Activated CD4-positive, alpha-beta memory T cell treated with anti-CD3 and anti-CD28 coated beads for 36 hours (primary cell): Measurements from ENCODE around the gene ALDH3B1. TPM values are rescaled to one million over a fixed set of nuclear protein-coding genes. Genes with fewer than 3 reads are reported as not detected.

Experiments
- CTCF ChIA-PET: fragments of 350-600 bp; sonication (Branson Sonifier 250); formaldehyde crosslinking; loops from one replicate; lab custom pipeline; 2021; ENCODE audit warnings: antibody characterized with exemption, inconsistent platforms; lab: Charles Lee
- POLR2A ChIA-PET: fragments of 350-600 bp; sonication (Branson Sonifier 250); formaldehyde crosslinking; loops from one replicate; lab custom pipeline; 2021; ENCODE audit warnings: antibody characterized with exemption; lab: Charles Lee
- DNase-seq: peaks from one replicate; pipeline ENCODE4 v3.0.0-alpha.2; 2020
- H3K27ac Mint-ChIP-seq: one replicate; pipeline ENCODE4 v1.8.0; 2021; ENCODE audit warnings: mixed read lengths
- H3K27me3 Mint-ChIP-seq: one replicate; pipeline ENCODE4 v1.8.0; 2021; ENCODE audit warnings: mixed read lengths
- H3K36me3 Mint-ChIP-seq: one replicate; pipeline ENCODE4 v1.8.0; 2021; ENCODE audit warnings: mixed read lengths
- H3K4me1 Mint-ChIP-seq: one replicate; pipeline ENCODE4 v1.8.0; 2021; ENCODE audit warnings: low read depth, mixed read lengths
- H3K4me3 Mint-ChIP-seq: one replicate; pipeline ENCODE4 v1.8.0; 2021; ENCODE audit warnings: mild to moderate bottlenecking, mixed read lengths
- H3K9me3 Mint-ChIP-seq: one replicate; pipeline ENCODE4 v1.8.0; 2021; ENCODE audit warnings: mixed read lengths
- intact Hi-C: fragments of 100-400 bp; cut with micrococcal nuclease; formaldehyde crosslinking; loops from one replicate; pipeline ENCODE4 v1.15.1; 2023
- total RNA-seq, 2 experiments: library from RNA; stranded (reverse); gene quantifications; one replicate each; pipeline ENCODE4 v1.2.3, GENCODE V29; 2021

The ALDH3B1 gene
- total RNA-seq, 2 experiments from 2014 or later = not detected

- peaks cover 5% of the 10 kb centered on the region for H3K36me3 Mint-ChIP-seq
- ChIA-PET POLR2A (interaction anchor here (0.8 to 4.1 kb wide), 2 partner anchors 8 to 160 kb away, joined by 3 to 20 read pairs; partner anchors contain the start of gene NDUFS8), CTCF (interaction anchor here (0.6 to 1.0 kb wide), 2 partner anchors 7 to 173 kb away, joined by 3 read pairs; no protein-coding TSS in a partner anchor)
- peaks cover 16% of the 10 kb centered on the region for H3K4me1 Mint-ChIP-seq
- no peaks in the 10 kb centered on the region for H3K27me3 Mint-ChIP-seq
- H3K27ac Mint-ChIP-seq = peak within 1 kb of the TSS; percentile 89
- peak within 1 kb of the TSS; percentile 91 for H3K4me3 Mint-ChIP-seq
- peak; percentile 80 for DNase-seq
- no peaks in the 10 kb centered on the region for H3K9me3 Mint-ChIP-seq
- intact Hi-C loops = loop anchor here (5.0 kb wide), 1 partner anchor 37 kb away; the partner anchor contains the start of gene UNC93B1
Observed at GRCh38 chr11:68038718-68039525, 28.8 kb downstream of the ALDH3B1 start, which contains the start of gene TCIRG1. Gene TCIRG1, plus strand, starts transcription at chr11:68039025. Its CDS starts 2,247 bp downstream, at chr11:68041272.

GRCh38 chr11:68039526-68040086, 29.5 kb downstream of the ALDH3B1 start:
- intact Hi-C loops = loop anchor here (1.0 to 5.0 kb wide), 2 partner anchors 9 to 37 kb away; partner anchors contain the start of genes NDUFS8 and UNC93B1
- ChIA-PET POLR2A (interaction anchor here (0.8 to 4.1 kb wide), 3 partner anchors 9 to 159 kb away, joined by 3 to 20 read pairs (median 3); partner anchors contain the start of gene NDUFS8), CTCF (interaction anchor here (1.0 kb wide), 1 partner anchor 8 kb away, joined by 3 read pairs; no protein-coding TSS in a partner anchor)
- no peaks in the 10 kb centered on the region for H3K9me3 Mint-ChIP-seq
- peaks cover 16% of the 10 kb centered on the region for H3K4me1 Mint-ChIP-seq
- H3K4me3 Mint-ChIP-seq = peak overlapping the region; percentile 91
- no peaks in the 10 kb centered on the region for H3K27me3 Mint-ChIP-seq
- peaks cover 9% of the 10 kb centered on the region for H3K36me3 Mint-ChIP-seq
- peak overlapping the region; percentile 89 for H3K27ac Mint-ChIP-seq
- DNase-seq = peak; percentile 42

- intact Hi-C loops = loop anchor here (1.0 kb wide), 1 partner anchor 10 kb away; the partner anchor contains the start of gene NDUFS8
- CTCF ChIA-PET = interaction anchor here (1.0 kb wide), 1 partner anchor 9 kb away, joined by 3 read pairs; no protein-coding TSS in a partner anchor
- peak overlapping the region; percentile 89 for H3K27ac Mint-ChIP-seq
- H3K36me3 Mint-ChIP-seq = peaks cover 9% of the 10 kb centered on the region
- no peaks in the 10 kb centered on the region for H3K27me3 Mint-ChIP-seq
- peaks cover 16% of the 10 kb centered on the region for H3K4me1 Mint-ChIP-seq
- H3K4me3 Mint-ChIP-seq = peak overlapping the region; percentile 91
- peak; percentile 71 for DNase-seq
- no peaks in the 10 kb centered on the region for H3K9me3 Mint-ChIP-seq
- POLR2A ChIA-PET = interaction anchor here (1.1 to 4.1 kb wide), 2 partner anchors 10 to 12 kb away, joined by 3 to 20 read pairs; partner anchors contain the start of gene NDUFS8
Observed at GRCh38 chr11:68040101-68040956, 30.2 kb downstream of the ALDH3B1 start.

- H3K27ac Mint-ChIP-seq = peak overlapping the region; percentile 89
- no peaks in the 10 kb centered on the region for H3K9me3 Mint-ChIP-seq
- peaks cover 16% of the 10 kb centered on the region for H3K4me1 Mint-ChIP-seq
- DNase-seq = no peak
- peak overlapping the region; percentile 91 for H3K4me3 Mint-ChIP-seq
- intact Hi-C loops = loop anchor here (1.0 kb wide), 1 partner anchor 11 kb away; the partner anchor contains the start of gene NDUFS8
- no peaks in the 10 kb centered on the region for H3K27me3 Mint-ChIP-seq
- ChIA-PET POLR2A (interaction anchor here (0.6 to 4.1 kb wide), 3 partner anchors 10 to 12 kb away, joined by 3 to 20 read pairs (median 5); partner anchors contain the start of gene NDUFS8), CTCF (interaction anchor here (0.7 kb wide), 1 partner anchor 257 kb away, joined by 3 read pairs; no protein-coding TSS in a partner anchor)
- peaks cover 12% of the 10 kb centered on the region for H3K36me3 Mint-ChIP-seq
Observed at GRCh38 chr11:68040957-68041591, 30.9 kb downstream of the ALDH3B1 start.

GRCh38 chr11:68041617-68042218, 31.6 kb downstream of the ALDH3B1 start:
- Mint-ChIP-seq H3K36me3 (peaks cover 12% of the 10 kb centered on the region), H3K27ac (no peak overlapping the region), H3K4me1 (peaks cover 14% of the 10 kb centered on the region), H3K4me3 (peak overlapping the region; percentile 4), H3K27me3 (no peaks in the 10 kb centered on the region), H3K9me3 (no peaks in the 10 kb centered on the region)
- CTCF ChIA-PET = interaction anchor here (0.7 kb wide), 1 partner anchor 257 kb away, joined by 3 read pairs; no protein-coding TSS in a partner anchor
- DNase-seq = no peak
- POLR2A ChIA-PET = interaction anchor here (0.6 to 4.1 kb wide), 3 partner anchors 11 to 77 kb away, joined by 3 to 20 read pairs (median 5); partner anchors contain the start of gene NDUFS8
- intact Hi-C loops = no loop called here

GRCh38 chr11:68042219-68043028, 32.3 kb downstream of the ALDH3B1 start:
- POLR2A ChIA-PET = interaction anchor here (1.0 to 4.1 kb wide), 2 partner anchors 12 to 76 kb away, joined by 3 to 20 read pairs; partner anchors contain the start of gene NDUFS8
- intact Hi-C loops = no loop called here
- no peak overlapping the region for H3K27ac Mint-ChIP-seq

GRCh38 chr11:68043029-68043348, 32.9 kb downstream of the ALDH3B1 start:
- Mint-ChIP-seq H3K27ac (no peak overlapping the region), H3K36me3 (peaks cover 16% of the 10 kb centered on the region), H3K9me3 (no peaks in the 10 kb centered on the region), H3K4me3 (no peak overlapping the region), H3K4me1 (peaks cover 5% of the 10 kb centered on the region), H3K27me3 (no peaks in the 10 kb centered on the region)
- no peak for DNase-seq
- intact Hi-C loops = no loop called here
- POLR2A ChIA-PET = interaction anchor here (1.0 kb wide), 1 partner anchor 76 kb away, joined by 3 read pairs; no protein-coding TSS in a partner anchor
- CTCF ChIA-PET = interaction anchor here (1.2 kb wide), 1 partner anchor 166 kb away, joined by 3 read pairs; no protein-coding TSS in a partner anchor

More at GRCh38 chr11:68042219-68043028, 32.3 kb downstream of the ALDH3B1 start:
- CTCF ChIA-PET = interaction anchor here (1.2 kb wide), 1 partner anchor 167 kb away, joined by 3 read pairs; no protein-coding TSS in a partner anchor
- Mint-ChIP-seq H3K36me3 (peaks cover 15% of the 10 kb centered on the region), H3K9me3 (no peaks in the 10 kb centered on the region), H3K4me3 (no peak overlapping the region), H3K27me3 (no peaks in the 10 kb centered on the region), H3K4me1 (peaks cover 7% of the 10 kb centered on the region)
- DNase-seq = no peak

GRCh38 chr11:68043349-68044144, 33.4 kb downstream of the ALDH3B1 start:
- H3K36me3 Mint-ChIP-seq = peaks cover 16% of the 10 kb centered on the region
- H3K9me3 Mint-ChIP-seq = no peaks in the 10 kb centered on the region
- ChIA-PET POLR2A (no interaction called here), CTCF (interaction anchor here (1.2 kb wide), 1 partner anchor 166 kb away, joined by 3 read pairs; no protein-coding TSS in a partner anchor)
- no peak overlapping the region for H3K4me3 Mint-ChIP-seq
- H3K27me3 Mint-ChIP-seq = no peaks in the 10 kb centered on the region
- no peak for DNase-seq
- H3K27ac Mint-ChIP-seq = no peak overlapping the region
- H3K4me1 Mint-ChIP-seq = peaks cover 5% of the 10 kb centered on the region
- intact Hi-C loops = no loop called here

- DNase-seq = no peak
- Mint-ChIP-seq H3K9me3 (no peaks in the 10 kb centered on the region), H3K27me3 (no peaks in the 10 kb centered on the region), H3K4me3 (no peak overlapping the region), H3K4me1 (peaks cover 5% of the 10 kb centered on the region), H3K27ac (no peak overlapping the region), H3K36me3 (peaks cover 16% of the 10 kb centered on the region)
- POLR2A ChIA-PET = no interaction called here
- CTCF ChIA-PET = no interaction called here
- intact Hi-C loops = no loop called here
Observed at GRCh38 chr11:68044145-68044813, 34.2 kb downstream of the ALDH3B1 start.
